ENCODE data around the gene HS6ST2.

Gene HS6ST2

DNA sequence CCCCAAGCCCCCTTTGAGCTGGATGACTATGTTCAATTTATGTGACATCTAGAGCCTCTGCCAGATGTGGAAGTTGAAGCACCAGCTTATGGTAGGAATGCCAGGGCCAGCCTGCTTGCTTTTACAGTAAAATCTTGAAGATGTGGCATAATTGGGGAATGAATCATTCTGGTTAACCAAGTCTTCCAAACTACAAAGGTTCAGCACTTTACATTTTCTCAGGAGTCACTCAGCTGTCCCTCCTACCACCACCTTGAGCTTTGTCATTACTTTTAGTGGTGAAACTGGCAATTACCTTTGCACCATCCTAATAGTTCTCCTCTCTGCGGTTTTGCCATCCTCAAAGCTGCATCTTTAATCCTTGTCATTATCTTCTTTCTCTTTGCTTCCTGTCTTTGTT, 172.2 kb downstream of the HS6ST2 start:
- DNase-seq: no peak

DNA sequence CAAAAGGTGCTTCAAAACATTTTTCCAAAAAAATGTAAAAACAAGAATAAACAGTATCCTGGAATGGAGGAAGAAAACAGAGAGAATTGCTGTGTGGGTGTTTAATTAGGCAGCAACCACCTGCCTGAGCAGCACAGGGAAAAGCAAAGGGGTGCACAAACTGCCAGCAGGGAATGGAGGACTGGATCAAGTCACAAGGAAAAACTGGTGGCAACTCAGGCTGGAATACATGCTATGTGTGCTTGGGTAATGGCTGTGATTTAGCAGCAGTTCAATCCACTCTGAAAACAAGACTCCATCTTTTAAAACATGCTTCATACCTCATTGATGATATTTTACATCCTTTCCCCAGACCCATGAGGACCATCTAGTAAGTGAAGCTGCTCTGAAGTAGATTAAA, 179.5 kb downstream of the HS6ST2 start:
- no peak for DNase-seq

DNA sequence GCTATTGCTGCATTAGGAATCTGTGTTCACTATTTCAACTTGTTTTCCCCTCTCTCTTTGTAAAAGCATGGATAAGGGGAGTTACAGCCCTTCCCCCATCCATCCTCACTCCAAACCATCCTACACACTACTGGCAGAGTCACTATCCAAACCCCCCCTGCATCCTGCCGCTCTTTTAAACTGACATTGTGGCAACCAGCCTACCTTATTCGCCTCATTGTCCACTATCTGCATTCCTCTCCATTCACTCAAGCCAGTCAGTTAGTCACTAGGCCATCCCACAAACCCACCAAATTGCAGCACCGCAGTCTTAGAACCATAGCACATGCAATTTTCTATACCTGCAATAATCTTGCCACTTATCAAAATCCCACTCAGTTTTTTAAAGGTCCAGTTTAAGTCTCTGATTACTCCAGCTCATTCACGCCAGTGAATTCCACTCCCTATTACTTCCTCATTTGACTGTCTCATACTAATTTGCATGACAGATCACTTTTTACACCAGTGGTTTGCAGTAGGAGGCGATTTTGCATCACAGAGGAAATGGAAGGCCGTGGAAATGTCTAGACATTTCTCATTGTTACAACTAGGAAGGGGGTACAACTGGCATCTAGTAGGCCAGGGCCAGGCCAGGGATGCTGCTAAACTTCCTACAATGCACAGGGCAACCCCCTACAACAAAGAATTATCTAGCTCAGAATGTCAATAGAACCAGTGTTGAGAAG, 181.8 kb downstream of the HS6ST2 start:
- DNase-seq: no peak

DNA sequence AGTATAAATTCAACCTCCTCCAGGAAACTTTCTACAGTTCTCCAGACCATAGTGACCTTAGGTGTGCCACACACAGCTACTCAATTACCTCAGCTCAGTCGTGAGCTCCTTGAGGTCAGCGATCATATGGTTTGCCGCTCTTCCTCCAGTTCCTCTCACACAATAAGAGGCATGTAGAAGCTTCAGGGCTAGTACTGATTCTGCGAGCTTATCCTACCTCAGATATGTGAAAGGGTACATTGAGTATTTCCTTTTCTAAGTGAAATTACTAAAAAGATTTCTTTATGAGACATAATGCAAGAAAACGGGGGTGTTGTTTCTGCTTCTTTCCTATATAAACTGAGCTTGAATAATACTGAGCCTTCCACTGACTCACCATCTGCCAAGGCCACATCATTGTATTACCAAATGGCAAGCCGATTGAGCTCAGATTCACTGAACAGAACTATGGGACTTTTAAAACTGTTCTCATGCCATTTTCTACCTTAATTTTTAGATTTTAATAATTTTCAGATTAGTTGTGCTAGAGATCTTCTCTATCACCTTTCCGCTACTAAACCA, 183.1 kb downstream of the HS6ST2 start:
- DNase-seq: no peak

DNA sequence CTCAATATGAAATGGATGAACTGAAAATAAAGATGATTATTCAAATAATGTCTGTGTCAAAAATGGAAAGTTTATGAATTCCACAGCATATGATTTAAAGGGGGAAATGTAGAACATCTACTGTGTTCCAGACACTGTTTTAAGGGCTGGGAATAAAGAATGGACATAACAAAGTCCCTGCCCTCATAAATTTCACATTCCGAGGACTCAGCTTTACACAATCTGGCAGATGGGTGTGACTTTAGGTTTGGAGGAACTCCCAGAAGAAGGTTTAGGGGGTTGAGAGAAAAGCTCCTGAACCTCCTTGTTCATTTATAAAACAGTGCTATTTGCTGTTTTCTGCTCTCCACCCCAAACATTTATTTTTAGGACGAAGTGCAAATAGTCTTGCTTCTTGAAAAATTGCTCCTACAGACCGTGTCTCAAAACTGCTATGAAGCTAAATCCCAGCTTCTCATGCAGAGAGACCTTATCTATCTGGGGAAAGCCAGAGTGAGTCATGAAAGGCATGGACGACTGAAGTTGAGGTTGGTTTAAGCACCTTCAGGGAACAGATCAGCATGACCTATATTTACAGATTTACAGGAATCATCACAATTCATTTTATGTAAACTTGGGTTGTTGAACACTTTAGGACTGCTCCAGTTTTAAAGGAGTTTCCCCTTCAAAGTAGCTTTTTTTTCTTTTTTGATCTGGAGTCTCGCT, 184.3 kb downstream of the HS6ST2 start:
- DNase-seq: no peak

DNA sequence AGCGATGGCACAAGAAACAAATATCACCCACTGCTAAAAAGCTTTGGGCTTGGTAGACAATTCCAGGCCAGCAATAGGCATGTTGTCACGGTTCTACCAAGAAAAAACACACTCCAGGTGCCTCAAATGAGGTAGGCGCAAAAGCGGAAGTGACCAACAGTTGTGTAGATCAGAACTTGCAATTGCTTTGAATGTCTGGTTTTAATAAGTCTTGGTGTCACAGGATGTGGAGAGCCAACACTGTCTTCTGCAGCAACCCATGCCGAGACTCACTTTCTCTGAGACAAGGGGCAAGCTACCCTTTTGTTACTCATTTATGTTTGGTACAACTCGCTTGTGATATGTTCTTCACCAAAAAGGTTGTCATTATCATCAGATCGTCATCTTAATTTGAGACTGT, 188.8 kb downstream of the HS6ST2 start:
- DNase-seq: no peak

DNA sequence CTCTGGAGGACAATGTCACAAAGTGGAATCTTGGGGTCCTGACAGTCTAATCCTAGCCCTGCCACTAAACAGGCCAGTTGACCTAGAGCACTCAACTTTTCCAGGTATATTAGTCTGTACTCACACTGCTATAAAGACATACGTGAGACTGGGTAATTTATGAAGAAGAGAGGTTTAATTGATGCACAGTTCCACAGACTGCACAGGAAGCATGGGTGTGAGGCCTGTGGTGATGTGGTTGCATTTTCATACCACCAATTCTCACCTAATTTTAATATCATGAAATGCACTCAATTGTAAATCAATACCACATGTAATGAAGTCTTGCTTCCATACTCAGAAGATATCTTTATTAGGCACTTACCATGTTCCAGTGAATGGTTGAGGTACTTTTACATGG, 192.0 kb downstream of the HS6ST2 start:
- no peak for DNase-seq

DNA sequence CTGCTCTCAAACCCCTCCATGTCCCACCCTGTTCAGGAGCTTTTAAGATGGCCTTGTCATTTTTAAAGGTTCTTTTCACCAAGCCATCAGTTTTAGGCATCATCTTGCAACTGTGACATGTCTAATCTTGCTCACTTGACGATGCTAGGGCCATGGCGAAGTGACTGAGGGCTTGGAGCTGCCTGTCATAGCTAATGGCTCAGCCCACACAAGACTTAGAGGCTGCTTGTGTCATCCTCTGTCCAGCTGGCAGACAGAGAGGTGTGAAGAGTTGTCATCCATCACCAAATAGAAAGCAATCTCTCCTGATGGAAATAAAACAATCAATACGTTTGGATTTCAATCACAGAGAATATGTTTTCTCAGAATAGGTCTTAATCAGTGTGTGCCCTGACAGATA, 194.9 kb downstream of the HS6ST2 start:
- DNase-seq: no peak

DNA sequence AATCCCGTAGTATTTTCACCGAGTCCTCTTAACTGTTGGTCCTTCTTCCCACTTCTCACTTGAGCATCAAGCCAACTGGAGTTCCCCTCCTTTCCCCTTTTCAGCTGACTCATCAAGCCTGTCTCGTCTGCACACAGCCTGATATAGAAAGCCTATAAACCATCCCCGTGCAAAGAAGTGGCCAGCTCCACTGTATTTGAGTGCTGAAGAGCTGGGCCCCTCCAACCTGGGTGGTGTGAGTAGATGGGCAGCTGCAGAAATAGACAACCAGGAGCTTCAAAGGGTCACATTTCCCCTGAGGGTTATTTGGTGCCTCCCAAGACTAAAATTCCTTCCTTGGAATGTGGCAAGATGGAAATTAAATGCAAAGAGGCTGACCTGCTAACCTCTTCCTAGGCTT, 199.7 kb downstream of the HS6ST2 start:
- DNase-seq: no peak

DNA sequence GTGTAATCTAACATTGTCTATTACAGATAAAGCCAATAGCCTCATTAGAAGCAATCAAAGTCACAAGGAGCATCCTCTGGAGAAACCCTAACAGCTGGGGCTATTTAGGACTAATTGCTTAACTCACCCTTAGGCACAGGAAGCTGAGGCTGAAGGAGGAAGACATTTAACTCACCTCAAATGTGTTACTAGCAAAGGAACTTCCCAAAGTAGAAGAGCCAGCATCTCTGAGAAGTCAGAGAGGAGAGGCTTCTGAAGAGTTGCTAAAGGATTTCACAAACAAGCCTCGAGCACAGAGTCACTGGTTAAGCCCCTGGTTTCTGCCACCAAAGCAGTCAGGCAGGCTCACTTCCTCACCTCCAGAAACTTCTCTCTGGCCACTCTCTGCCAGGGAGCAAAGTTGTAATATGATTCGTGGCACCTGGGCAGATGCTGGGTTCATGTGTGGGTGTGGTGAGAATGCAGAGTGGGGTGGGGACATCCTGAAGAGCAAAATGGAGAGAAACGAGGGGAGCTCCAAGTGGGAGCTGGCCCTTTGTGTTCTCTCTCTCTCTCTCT, 201.3 kb downstream of the HS6ST2 start:
- no peak for DNase-seq

DNA sequence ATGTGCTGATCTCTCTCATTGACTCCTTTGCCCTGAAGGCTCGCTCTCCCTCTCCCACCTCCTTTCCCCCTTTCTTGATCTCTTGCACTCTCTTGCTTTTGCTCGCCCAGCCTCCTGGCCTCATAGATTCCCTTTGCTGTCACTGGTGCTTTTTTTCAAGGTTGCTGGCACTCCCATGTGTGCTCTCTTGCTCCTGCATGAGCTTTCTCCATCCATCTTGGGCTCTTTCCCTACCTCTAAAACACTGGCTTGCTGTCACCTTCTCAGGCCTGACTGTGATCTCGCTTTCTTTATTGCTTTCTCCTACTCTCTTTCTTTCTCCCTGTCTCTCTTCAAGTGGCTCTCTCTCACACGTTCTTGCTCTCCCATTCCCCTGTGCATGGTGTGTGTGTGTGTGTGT, 202.0 kb downstream of the HS6ST2 start:
- no peak for DNase-seq

DNA sequence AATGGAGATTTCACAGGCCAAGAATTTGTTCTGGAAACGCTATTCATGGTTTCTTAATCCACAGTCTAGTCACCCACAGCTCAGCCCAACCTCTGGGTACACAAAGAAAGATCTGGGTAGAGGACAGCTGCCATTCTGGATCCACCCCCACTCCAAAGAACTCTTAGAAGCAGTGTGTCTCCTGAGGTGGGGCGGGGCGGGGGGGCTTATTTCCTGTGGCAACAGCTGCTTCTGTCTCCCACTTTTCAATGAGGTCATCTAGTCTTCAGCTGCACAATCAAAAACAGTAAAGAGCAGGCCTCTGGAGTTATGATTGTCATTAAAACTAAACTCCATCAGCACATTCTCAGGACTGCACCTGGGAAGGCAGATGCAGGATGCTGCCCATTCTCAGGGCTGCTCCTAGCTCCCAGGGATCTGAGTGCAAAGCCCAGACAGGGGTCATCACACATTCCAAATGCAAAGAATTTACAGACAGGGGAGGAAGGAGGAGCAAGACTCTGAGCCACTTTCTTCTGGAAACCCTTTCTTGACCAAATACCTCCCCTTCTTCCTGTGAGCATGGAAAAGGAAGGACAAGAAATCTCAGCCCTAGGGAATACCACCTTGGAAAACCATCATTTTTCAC, 207.3 kb downstream of the HS6ST2 start:
- DNase-seq: no peak

DNA sequence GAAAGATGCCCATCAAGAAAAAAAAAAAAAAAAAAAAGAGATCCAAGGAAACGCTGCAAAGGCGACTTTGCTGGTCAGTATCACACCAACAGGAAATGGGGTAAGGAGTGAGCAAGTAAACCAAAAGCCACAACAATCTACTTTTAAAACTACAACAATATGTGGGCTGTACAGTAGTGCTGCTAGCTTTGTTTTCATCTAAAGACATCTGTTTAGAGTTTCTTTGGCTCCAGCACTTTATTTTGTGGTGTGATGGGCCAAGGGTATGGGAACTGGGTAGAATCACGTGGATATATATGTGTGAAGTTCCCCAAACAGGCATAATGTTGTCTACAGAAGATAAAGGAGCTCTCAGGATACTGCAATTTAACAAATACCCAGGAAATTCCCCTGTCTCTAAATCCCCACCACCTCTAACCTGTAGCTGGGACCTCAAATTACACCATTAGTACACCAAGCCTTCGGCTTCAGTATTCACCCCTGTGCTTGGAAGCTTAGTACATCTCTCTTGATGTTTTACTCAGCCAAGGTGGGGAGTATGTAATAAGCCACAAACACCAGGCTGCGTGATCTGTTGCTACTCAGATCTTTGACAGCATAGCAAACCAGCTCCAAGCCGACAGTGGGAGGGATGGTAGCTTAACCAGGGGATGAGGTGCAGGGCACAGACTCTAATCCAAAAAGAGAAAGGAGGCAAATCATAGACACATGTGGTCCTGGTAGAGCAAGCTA, 207.9 kb downstream of the HS6ST2 start:
- DNase-seq: no peak

DNA sequence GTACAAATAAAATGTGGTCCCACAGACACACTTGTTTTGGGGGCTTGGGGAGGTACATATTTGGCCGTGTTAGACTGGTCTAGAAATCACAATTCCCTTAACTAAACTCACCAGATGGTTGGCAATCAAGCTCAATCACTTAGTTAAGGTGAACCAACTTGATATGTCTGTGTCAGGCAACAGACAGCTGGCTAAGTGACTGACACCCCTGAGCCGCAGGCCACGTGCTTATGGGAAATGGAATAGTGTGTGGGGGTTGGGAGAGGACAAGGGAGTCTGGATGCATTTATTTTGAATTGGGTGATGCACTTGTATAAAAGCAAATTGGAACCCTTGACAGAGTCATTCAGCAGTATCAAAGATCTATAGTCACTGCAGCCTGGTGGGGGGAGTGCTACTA, 209.0 kb downstream of the HS6ST2 start:
- no peak for DNase-seq

DNA sequence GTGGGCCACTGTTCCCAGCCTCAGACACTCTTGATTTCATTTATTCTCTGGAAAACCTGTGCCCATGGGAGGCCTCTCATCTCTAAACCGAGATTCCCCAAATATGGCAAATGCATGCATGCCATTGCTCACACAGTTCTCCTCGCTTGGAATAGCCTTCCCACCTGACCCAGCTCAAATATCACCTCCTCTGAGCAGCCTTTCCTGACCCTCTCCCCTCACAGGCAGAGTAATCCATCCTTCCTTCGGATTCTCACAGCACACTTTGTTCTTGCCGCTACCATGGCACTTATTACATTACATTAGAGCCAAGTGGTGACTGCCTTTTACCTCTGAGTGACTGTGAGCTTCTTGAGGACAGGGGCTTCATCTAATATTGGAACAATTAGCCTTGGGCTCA, 209.5 kb downstream of the HS6ST2 start:
- no peak for DNase-seq

DNA sequence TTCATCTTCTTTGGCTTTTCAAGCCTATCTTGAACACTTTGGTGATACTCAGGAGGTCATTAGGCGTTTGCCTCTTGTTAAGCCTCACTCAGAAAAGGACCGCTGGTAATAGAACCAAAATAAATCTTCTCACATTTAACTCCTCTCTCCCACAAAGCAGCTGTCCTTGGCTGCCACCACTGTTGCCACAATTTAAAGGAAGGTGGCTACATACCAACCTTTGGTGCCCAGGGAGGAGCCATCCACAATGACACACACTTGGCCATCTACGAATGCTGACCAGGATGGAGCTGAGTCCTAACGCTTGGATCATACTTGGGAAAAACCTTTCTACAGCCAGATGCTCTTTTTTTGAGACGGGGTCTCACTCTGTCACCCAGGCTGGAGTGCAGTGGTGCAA, 210.2 kb downstream of the HS6ST2 start:
- DNase-seq: no peak

DNA sequence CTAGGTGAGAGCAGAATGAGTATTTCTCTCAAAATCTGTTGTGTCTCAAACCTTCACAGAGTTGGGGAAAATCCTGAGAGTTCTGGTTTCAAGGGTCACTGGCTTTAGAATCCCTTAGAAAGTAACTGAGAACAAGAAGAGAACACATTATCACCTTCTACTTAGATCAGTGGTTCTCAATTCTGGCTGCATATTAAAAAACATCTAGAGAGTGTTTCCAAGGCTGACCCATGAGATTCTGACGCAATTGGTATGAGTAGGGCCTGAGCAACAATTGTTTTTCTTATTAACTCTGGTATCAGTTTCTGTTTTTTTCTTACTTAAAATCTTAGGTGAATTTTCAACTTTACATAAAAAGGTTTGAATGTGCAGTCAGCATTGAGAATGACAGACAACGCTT, 212.8 kb downstream of the HS6ST2 start:
- no peak for DNase-seq

DNA sequence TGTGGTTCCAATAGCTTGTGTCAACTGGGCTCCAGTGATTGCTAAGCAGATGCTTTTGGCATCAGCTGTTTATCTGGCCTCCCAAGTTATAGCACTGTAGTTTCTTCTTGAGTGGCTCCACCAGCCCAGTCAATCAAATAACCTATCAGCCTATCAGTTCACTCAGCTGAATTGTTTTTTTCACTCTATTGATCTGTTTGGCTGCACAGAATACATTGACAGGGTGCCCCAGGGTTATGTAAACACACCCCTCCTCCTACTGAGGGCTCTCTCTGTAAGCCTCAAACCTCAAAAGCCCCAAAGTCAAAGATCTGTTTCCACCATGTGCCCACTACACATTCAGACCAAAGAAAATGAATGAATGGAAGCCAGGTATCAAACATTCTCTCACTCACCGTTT, 214.0 kb downstream of the HS6ST2 start:
- DNase-seq: no peak

DNA sequence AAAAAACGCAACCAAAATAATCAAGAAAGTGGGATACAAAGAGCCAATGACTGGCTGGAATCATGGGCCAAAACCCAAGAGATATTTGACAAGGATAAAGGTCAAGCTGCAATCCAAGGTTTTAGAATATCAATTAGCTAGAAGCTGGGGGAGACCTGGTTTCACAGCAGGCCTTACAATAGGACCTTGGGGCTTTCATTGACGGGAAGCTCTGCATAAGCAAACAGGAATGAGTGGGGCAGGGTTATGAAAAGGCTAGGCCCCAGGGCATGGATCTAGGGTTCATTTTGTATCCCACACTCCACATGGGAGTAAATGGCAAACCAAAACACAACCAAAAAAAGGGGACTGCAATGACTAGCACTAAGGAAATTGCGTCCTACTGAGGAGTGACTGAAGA, 215.3 kb downstream of the HS6ST2 start:
- DNase-seq: no peak

DNA sequence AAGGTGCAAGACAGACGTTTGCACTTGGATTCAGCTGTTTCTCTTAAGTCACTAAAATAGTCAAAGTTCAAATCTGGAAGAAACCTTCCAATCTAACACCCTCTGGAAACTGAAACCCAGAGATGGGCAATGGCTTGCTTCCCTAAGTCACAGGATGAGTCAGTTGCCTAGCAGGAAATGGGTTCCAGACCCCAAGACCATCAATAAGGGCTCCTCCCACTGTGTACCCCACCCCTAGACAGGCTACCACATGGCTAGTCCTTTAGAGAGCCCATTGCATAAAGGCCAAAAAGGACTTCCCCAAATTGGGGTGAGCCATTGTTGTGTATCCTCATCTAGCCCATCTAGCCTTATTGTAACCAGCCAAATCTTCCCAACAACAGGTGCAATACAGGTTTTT, 216.2 kb downstream of the HS6ST2 start:
- DNase-seq: no peak

DNA sequence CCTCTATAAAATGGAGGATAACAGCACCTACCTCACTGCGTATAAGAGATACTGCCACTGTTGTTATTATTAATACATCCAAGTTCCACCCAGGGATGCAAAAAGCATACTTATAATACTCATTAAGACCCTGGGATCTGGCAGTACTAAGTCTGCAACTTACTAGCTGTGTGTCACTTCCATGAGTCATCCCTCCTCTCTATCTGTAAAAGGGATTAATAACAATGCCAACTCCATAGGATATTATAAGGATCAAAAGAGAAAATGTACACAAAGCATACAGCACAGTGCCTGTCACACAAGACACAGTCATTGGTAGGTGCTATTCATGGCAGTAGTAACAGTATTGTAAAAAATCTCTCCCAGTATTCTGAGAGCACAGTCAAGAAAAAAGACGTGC, 216.7 kb downstream of the HS6ST2 start:
- no peak for DNase-seq

DNA sequence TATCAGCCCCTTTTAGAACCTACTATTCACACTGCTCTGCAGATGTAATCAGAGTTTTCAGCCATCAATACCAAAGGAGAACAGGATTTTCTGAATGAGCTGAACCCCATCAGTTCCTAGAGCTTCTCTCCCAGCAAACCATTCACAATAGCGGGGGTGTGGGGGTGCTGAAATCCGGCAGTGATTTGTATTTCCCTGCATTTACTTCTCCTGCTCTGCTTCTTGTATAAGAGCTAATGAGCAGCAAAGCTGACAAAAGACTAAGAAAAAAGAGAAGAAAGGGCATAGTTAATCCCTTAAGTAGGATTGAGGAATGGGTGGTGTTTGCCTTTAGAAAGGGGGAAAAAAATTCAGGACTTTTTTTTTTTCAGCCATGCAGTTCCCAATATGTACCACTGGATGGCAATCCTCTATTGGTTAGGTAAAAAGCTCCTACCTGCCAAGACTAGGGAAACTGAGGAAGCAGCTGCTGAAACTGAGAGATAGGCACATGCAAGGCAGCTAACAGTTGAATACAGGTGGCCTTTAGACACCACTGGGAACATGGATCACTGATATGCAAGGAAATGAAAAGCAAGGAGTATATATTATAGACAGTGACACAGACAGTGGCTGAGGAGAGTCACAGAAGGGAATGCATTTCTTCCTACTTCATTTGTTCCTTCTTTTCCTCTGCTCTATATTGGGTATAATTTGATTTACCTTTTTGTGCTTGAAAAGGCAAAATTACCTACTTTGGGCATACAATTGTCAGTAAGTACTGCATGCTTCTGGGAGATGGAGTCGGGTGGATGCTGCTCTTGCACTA, 217.9 kb downstream of the HS6ST2 start:
- DNase-seq: no peak
